ENCODE results near the gene PLCG1.

PLCG1 gene

GRCh38 chr20:41219824-41220223, 82.5 kb downstream of the PLCG1 start:
- TF ChIP-seq TCF4 (CRISPR knock-in tag; IDR thresholded peaks at IDR 0.05; ENCODE audit: borderline replicate concordance) (no peak), ZFP3 (CRISPR knock-in tag; IDR thresholded peaks at IDR 0.05) (no peak), SNAI2 (CRISPR knock-in tag; IDR thresholded peaks at IDR 0.05) (no peak)

GRCh38 chr20:41221614-41222218, 84.4 kb downstream of the PLCG1 start:
- peak; percentile 56 for ATAC-seq
- TF ChIP-seq SNAI2 (CRISPR knock-in tag; IDR thresholded peaks at IDR 0.05) (no peak), ZNF70 (CRISPR knock-in tag; IDR thresholded peaks at IDR 0.05) (peak; percentile 34; the same call in 1 of the 2 replicates)

More at GRCh38 chr20:41219824-41220223, 82.5 kb downstream of the PLCG1 start:
- ATAC-seq, result no peak

GRCh38 chr20:41222296-41222695, 85.0 kb downstream of the PLCG1 start:
- ATAC-seq, result no peak
- TF ChIP-seq OSR1 (CRISPR knock-in tag; IDR thresholded peaks at IDR 0.05), result no peak
- no peak for TF ChIP-seq ESRRG (CRISPR knock-in tag; IDR thresholded peaks at IDR 0.05)
- TF ChIP-seq ARNTL (CRISPR knock-in tag; IDR thresholded peaks at IDR 0.05; ENCODE audit: borderline replicate concordance, low read depth), result no peak
- no peak for TF ChIP-seq ZFP3 (CRISPR knock-in tag; IDR thresholded peaks at IDR 0.05)
- TF ChIP-seq TCF4 (CRISPR knock-in tag; IDR thresholded peaks at IDR 0.05; ENCODE audit: borderline replicate concordance), result no peak
- TF ChIP-seq, protein P1, sequence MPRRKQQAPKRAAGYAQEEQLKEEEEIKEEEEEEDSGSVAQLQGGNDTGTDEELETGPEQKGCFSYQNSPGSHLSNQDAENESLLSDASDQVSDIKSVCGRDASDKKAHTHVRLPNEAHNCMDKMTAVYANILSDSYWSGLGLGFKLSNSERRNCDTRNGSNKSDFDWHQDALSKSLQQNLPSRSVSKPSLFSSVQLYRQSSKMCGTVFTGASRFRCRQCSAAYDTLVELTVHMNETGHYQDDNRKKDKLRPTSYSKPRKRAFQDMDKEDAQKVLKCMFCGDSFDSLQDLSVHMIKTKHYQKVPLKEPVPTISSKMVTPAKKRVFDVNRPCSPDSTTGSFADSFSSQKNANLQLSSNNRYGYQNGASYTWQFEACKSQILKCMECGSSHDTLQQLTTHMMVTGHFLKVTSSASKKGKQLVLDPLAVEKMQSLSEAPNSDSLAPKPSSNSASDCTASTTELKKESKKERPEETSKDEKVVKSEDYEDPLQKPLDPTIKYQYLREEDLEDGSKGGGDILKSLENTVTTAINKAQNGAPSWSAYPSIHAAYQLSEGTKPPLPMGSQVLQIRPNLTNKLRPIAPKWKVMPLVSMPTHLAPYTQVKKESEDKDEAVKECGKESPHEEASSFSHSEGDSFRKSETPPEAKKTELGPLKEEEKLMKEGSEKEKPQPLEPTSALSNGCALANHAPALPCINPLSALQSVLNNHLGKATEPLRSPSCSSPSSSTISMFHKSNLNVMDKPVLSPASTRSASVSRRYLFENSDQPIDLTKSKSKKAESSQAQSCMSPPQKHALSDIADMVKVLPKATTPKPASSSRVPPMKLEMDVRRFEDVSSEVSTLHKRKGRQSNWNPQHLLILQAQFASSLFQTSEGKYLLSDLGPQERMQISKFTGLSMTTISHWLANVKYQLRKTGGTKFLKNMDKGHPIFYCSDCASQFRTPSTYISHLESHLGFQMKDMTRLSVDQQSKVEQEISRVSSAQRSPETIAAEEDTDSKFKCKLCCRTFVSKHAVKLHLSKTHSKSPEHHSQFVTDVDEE (CRISPR knock-in tag; IDR thresholded peaks at IDR 0.05), result no peak

DNA sequence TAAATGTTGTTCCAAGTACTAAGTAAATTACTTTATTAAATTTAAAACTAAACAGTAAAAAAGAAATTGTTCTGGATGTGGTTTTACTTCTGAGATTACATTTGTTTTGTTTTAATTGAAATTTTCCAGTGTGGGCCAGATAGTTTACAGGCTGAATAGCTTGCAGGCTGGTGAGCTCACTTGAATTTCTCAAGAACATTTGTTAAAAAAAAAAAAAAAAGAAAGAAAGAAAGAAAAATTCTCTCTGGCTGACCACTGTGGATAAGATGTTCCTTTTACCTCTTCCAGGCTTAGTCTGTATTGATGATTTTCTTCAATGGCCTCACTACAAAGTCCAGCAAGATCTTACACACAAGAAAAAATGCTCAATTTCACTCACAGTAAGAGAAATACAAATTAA, 85.4 kb downstream of the PLCG1 start:
- ATAC-seq, result no peak

More for the DNA sequence above, 85.4 kb downstream of the PLCG1 start:
- TF ChIP-seq ISL1 (CRISPR knock-in tag; IDR thresholded peaks at IDR 0.05), result no peak
- TF ChIP-seq, protein P2, sequence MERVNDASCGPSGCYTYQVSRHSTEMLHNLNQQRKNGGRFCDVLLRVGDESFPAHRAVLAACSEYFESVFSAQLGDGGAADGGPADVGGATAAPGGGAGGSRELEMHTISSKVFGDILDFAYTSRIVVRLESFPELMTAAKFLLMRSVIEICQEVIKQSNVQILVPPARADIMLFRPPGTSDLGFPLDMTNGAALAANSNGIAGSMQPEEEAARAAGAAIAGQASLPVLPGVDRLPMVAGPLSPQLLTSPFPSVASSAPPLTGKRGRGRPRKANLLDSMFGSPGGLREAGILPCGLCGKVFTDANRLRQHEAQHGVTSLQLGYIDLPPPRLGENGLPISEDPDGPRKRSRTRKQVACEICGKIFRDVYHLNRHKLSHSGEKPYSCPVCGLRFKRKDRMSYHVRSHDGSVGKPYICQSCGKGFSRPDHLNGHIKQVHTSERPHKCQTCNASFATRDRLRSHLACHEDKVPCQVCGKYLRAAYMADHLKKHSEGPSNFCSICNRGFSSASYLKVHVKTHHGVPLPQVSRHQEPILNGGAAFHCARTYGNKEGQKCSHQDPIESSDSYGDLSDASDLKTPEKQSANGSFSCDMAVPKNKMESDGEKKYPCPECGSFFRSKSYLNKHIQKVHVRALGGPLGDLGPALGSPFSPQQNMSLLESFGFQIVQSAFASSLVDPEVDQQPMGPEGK (CRISPR knock-in tag; IDR thresholded peaks at IDR 0.05; ENCODE audit: borderline replicate concordance), result no peak
- TF ChIP-seq TOX (CRISPR knock-in tag; IDR thresholded peaks at IDR 0.05; ENCODE audit: borderline replicate concordance), result no peak
- no peak for TF ChIP-seq TCF4 (CRISPR knock-in tag; IDR thresholded peaks at IDR 0.05; ENCODE audit: borderline replicate concordance)
- TF ChIP-seq, protein P3, sequence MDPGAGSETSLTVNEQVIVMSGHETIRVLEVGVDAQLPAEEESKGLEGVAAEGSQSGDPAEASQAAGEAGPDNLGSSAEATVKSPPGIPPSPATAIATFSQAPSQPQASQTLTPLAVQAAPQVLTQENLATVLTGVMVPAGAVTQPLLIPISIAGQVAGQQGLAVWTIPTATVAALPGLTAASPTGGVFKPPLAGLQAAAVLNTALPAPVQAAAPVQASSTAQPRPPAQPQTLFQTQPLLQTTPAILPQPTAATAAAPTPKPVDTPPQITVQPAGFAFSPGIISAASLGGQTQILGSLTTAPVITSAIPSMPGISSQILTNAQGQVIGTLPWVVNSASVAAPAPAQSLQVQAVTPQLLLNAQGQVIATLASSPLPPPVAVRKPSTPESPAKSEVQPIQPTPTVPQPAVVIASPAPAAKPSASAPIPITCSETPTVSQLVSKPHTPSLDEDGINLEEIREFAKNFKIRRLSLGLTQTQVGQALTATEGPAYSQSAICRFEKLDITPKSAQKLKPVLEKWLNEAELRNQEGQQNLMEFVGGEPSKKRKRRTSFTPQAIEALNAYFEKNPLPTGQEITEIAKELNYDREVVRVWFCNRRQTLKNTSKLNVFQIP (CRISPR knock-in tag; IDR thresholded peaks at IDR 0.05; ENCODE audit: borderline replicate concordance, low read depth), result no peak
- TF ChIP-seq ESRRG (CRISPR knock-in tag; IDR thresholded peaks at IDR 0.05), result no peak
- no peak for TF ChIP-seq OSR1 (CRISPR knock-in tag; IDR thresholded peaks at IDR 0.05)
- TF ChIP-seq BACH2 (CRISPR knock-in tag; IDR thresholded peaks at IDR 0.05; ENCODE audit: borderline replicate concordance), result no peak
- TF ChIP-seq, protein P4, sequence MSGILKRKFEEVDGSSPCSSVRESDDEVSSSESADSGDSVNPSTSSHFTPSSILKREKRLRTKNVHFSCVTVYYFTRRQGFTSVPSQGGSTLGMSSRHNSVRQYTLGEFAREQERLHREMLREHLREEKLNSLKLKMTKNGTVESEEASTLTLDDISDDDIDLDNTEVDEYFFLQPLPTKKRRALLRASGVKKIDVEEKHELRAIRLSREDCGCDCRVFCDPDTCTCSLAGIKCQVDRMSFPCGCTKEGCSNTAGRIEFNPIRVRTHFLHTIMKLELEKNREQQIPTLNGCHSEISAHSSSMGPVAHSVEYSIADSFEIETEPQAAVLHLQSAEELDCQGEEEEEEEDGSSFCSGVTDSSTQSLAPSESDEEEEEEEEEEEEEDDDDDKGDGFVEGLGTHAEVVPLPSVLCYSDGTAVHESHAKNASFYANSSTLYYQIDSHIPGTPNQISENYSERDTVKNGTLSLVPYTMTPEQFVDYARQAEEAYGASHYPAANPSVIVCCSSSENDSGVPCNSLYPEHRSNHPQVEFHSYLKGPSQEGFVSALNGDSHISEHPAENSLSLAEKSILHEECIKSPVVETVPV (CRISPR knock-in tag; IDR thresholded peaks at IDR 0.05), result no peak
- no peak for TF ChIP-seq PPARA (CRISPR knock-in tag; IDR thresholded peaks at IDR 0.05; ENCODE audit: borderline replicate concordance)
- TF ChIP-seq, protein P1 (CRISPR knock-in tag; IDR thresholded peaks at IDR 0.05), result no peak
- TF ChIP-seq, protein P5, sequence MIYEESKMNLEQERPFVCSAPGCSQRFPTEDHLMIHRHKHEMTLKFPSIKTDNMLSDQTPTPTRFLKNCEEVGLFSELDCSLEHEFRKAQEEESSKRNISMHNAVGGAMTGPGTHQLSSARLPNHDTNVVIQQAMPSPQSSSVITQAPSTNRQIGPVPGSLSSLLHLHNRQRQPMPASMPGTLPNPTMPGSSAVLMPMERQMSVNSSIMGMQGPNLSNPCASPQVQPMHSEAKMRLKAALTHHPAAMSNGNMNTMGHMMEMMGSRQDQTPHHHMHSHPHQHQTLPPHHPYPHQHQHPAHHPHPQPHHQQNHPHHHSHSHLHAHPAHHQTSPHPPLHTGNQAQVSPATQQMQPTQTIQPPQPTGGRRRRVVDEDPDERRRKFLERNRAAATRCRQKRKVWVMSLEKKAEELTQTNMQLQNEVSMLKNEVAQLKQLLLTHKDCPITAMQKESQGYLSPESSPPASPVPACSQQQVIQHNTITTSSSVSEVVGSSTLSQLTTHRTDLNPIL (CRISPR knock-in tag; IDR thresholded peaks at IDR 0.05; ENCODE audit: low read depth), result no peak
- no peak for TF ChIP-seq CSDC2 (CRISPR knock-in tag; IDR thresholded peaks at IDR 0.05)
- no peak for TF ChIP-seq GLIS3 (CRISPR knock-in tag; IDR thresholded peaks at IDR 0.05)
- no peak for TF ChIP-seq ZNF70 (CRISPR knock-in tag; IDR thresholded peaks at IDR 0.05)
- TF ChIP-seq ZC3H10 (CRISPR knock-in tag; IDR thresholded peaks at IDR 0.05), result no peak
- no peak for TF ChIP-seq ZFP3 (CRISPR knock-in tag; IDR thresholded peaks at IDR 0.05)
- no peak for TF ChIP-seq ZNF565 (CRISPR knock-in tag; conservative IDR thresholded peaks at IDR 0.05; ENCODE audit: low read depth)
- no peak for TF ChIP-seq ZNF8 (CRISPR knock-in tag; IDR thresholded peaks at IDR 0.05)
- no peak for TF ChIP-seq SNAI2 (CRISPR knock-in tag; IDR thresholded peaks at IDR 0.05)

Data from SK-N-SH treated with all-trans-retinoic acid at 6 μM for 48 hours (cell line).